GM12892 (cell line): ENCODE results near the gene HSPA12B.

Experiments used
- POLR2A ChIP-seq: IDR thresholded peaks from 2 replicates; pipeline ENCODE4 v1.6.1; 2011; ENCODE audit warnings: low read depth, low read length, control low read depth
- POLR2AphosphoS5 ChIP-seq: IDR thresholded peaks from 2 replicates; pipeline ENCODE4 v1.6.1; 2011; ENCODE audit warnings: low read depth, low read length, control low read depth

DNA sequence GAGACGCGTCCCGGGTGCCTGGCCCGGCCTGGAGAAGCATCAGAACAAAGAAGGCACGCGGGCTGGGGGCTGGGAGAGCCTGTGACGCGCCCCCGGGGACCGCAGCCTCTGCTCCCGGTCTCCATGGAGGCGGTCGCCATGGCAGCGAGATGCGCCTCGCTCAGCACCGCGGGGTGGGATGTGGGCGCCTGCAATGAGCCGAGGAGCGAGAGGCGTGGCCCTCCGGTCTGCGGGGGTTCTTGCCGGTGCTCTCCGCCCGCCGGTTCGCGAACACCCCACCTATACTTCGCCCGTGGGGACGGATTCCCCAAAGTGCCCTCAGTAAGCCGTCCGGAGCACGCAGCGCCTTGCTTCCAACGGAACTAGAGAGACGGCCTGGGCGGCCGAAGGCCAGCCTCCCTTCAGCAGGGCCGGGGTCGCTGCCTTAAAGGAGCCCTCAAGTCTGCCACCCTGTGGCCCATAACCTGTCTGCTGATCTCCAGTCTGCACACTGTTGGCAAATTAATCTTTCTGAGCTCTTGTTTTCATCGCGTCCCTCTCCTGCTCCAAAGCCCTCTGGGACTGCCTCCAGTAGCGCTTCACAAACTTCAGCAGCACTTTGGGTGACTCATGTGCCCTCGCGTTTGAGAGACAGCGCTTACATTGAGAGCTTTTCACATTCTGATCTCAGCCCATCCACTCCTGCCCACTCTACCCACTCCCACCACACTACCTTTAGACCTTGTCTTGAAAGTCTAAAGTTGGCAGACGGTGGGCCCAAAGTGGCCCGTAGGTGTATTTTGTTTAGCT lies 36.1 kb downstream of the HSPA12B start:
- TF ChIP-seq POLR2AphosphoS5 (no peak), POLR2A (no peak)
